A549 (cell line): ENCODE results near the gene DGLUCY.

Experiments
- KDM5A ChIP-seq: fragments of 200-600 bp; sonication (generic); IDR thresholded peaks from 2 replicates; pipeline ENCODE4 v1.6.1; 2016; ENCODE audit warnings: antibody characterized with exemption, mild to moderate bottlenecking
- POLR2A ChIP-seq: IDR thresholded peaks from 2 replicates; pipeline ENCODE4 v1.6.1; 2012; ENCODE audit warnings: mild to moderate bottlenecking, low read length
- SMC3 ChIP-seq: fragments of >200 bp; sonication (Bioruptor Twin); formaldehyde crosslinking; IDR thresholded peaks from 3 replicates; pipeline ENCODE4 v1.6.1; 2018; ENCODE audit warnings: inconsistent platforms

DNA sequence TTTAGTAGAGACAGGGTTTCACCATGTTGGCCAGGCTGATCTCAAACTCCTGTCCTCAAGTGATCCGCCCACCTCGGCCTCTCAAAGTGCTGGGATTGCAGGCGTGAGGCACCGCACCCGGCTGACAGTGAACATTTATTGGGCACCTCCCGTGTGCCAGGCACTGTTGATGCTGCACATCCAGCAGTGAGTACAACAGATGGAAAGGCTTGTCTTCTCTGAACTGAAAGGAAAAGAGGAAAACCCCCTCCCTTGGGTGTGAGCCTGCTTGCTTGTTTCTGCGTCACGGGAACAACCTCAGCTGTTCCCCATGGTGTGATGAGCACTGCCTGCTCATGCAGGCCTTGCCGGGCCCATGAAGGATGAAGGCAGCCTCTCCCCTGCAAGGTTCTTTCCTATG is 39.5 kb downstream of the DGLUCY start:
- TF ChIP-seq SMC3 (no peak), POLR2A (no peak), KDM5A (no peak)
